ENCODE data around the gene TNFRSF1B.

The TNFRSF1B gene

GRCh38 chr1:12164210-12164609, 2.6 kb upstream of the TNFRSF1B start:
- no peak for TF ChIP-seq CTCF (IDR thresholded peaks at IDR 0.05; ENCODE audit: low read depth, low read length)
- DNase-seq (ENCODE audit: low read depth, low spot score), result no peak
- H3K4me3 ChIP-seq (ENCODE audit: low read depth, low read length), result no peak overlapping the region
- in situ Hi-C loops (cut with HindIII; ENCODE audit: low sequenced_read_pairs), result no loop called here

- TF ChIP-seq CTCF (IDR thresholded peaks at IDR 0.05; ENCODE audit: low read depth, low read length), result no peak
- no peak overlapping the region for H3K4me3 ChIP-seq (ENCODE audit: low read depth, low read length)
- no peak for DNase-seq (ENCODE audit: low read depth, low spot score)
- in situ Hi-C loops (cut with HindIII; ENCODE audit: low sequenced_read_pairs), result no loop called here
These were observed 1.4 kb upstream of the TNFRSF1B start for GRCh38 chr1:12165342-12165741.

- H3K4me3 ChIP-seq (ENCODE audit: low read depth, low read length), result peak overlapping the region; percentile 53
- no peak for DNase-seq (ENCODE audit: low read depth, low spot score)
- no peak for TF ChIP-seq CTCF (IDR thresholded peaks at IDR 0.05; ENCODE audit: low read depth, low read length)
- in situ Hi-C loops (cut with HindIII; ENCODE audit: low sequenced_read_pairs), result no loop called here
These were observed 970 bp downstream of the TNFRSF1B start for GRCh38 chr1:12167493-12168429.

- no peak for TF ChIP-seq CTCF (IDR thresholded peaks at IDR 0.05; ENCODE audit: low read depth, low read length)
- DNase-seq (ENCODE audit: low read depth, low spot score), result no peak
- in situ Hi-C loops (cut with HindIII; ENCODE audit: low sequenced_read_pairs), result no loop called here
- peak overlapping the region; percentile 53 for H3K4me3 ChIP-seq (ENCODE audit: low read depth, low read length)
These were observed 1.8 kb downstream of the TNFRSF1B start for GRCh38 chr1:12168451-12169160.

- H3K4me3 ChIP-seq (ENCODE audit: low read depth, low read length), result no peak overlapping the region
- in situ Hi-C loops (cut with HindIII; ENCODE audit: low sequenced_read_pairs), result no loop called here
- no peak for TF ChIP-seq CTCF (IDR thresholded peaks at IDR 0.05; ENCODE audit: low read depth, low read length)
- no peak for DNase-seq (ENCODE audit: low read depth, low spot score)
These were observed 2.8 kb downstream of the TNFRSF1B start for GRCh38 chr1:12169442-12170135.

GRCh38 chr1:12170263-12170671, 3.5 kb downstream of the TNFRSF1B start:
- H3K4me3 ChIP-seq (ENCODE audit: low read depth, low read length), result no peak overlapping the region
- in situ Hi-C loops (cut with HindIII; ENCODE audit: low sequenced_read_pairs), result no loop called here
- DNase-seq (ENCODE audit: low read depth, low spot score), result no peak
- no peak for TF ChIP-seq CTCF (IDR thresholded peaks at IDR 0.05; ENCODE audit: low read depth, low read length)

Data from astrocyte of the spinal cord (primary cell).